Keratinocyte (primary cell): ENCODE results near the gene TUT1. TPM values are rescaled to one million over a fixed set of nuclear protein-coding genes. Genes with fewer than 3 reads are reported as not detected.

Experiments
- DNase-seq: peaks from one replicate; pipeline ENCODE4 v3.0.0-alpha.2; 2011; ENCODE audit warnings: low read depth, missing footprints, low spot score
- FAIRE-seq: peaks from 2 replicates; lab custom pipeline; 2011; peaks lifted over from hg19 to GRCh38; lab: Jason Lieb, UNC
- H2AFZ ChIP-seq: 2 replicates; pipeline ENCODE4 v1.6.0; 2012; ENCODE audit warnings: low read length, control low read depth, inconsistent platforms; ENCODE audit not compliant: control insufficient read depth
- H3K27ac ChIP-seq: 2 replicates; pipeline ENCODE4 v1.5.1; 2011; ENCODE audit warnings: low read length; ENCODE audit not compliant: control insufficient read depth, insufficient read depth
- H3K27me3 ChIP-seq: 3 replicates; pipeline ENCODE4 v1.6.0; 2011; ENCODE audit warnings: low read length; ENCODE audit not compliant: control insufficient read depth, insufficient read depth; ENCODE audit errors: extremely low read depth
- H3K36me3 ChIP-seq, 2 experiments: 2 replicates in 1 of 2; 3 replicates in 1 of 2; pipeline ENCODE4 v1.5.1; 2011; ENCODE audit warnings: low read length in 2 of 2, mild to moderate bottlenecking in 1 of 2; ENCODE audit not compliant: control insufficient read depth in 2 of 2, insufficient read depth in 2 of 2; ENCODE audit errors: extremely low read depth in 1 of 2
- H3K4me1 ChIP-seq: 3 replicates; pipeline ENCODE4 v1.5.1; 2011; ENCODE audit warnings: low read length; ENCODE audit not compliant: control insufficient read depth, insufficient read depth; ENCODE audit errors: extremely low read depth
- H3K4me2 ChIP-seq: 3 replicates; pipeline ENCODE4 v1.6.0; 2011; ENCODE audit warnings: low read depth, low read length; ENCODE audit not compliant: control insufficient read depth, insufficient read depth; ENCODE audit errors: extremely low read depth
- H3K4me3 ChIP-seq, 3 experiments: fragments of 200-600 bp in 1 of 3; sonication (generic) in 1 of 3; 2 replicates in 2 of 3; 3 replicates in 1 of 3; pipeline ENCODE4 v1.5.1; 2011 to 2016; ENCODE audit warnings: low read length in 3 of 3, mild to moderate bottlenecking in 3 of 3, control low read depth in 2 of 3, inconsistent platforms in 1 of 3, low read depth in 1 of 3, mixed read lengths in 1 of 3, mixed run types in 1 of 3, moderate library complexity in 1 of 3; ENCODE audit not compliant: control insufficient read depth in 2 of 3, insufficient read depth in 2 of 3; ENCODE audit errors: extremely low read depth in 1 of 3
- H3K79me2 ChIP-seq: 2 replicates; pipeline ENCODE4 v1.6.0; 2012; ENCODE audit warnings: low read length; ENCODE audit not compliant: control insufficient read depth, insufficient read depth
- H3K9ac ChIP-seq: 3 replicates; pipeline ENCODE4 v1.6.0; 2011; ENCODE audit warnings: low read length; ENCODE audit not compliant: control insufficient read depth, insufficient read depth; ENCODE audit errors: extremely low read depth
- H3K9me1 ChIP-seq: 3 replicates; pipeline ENCODE4 v1.6.0; 2011; ENCODE audit warnings: low read length; ENCODE audit not compliant: control insufficient read depth, insufficient read depth; ENCODE audit errors: extremely low read depth
- H3K9me3 ChIP-seq: 2 replicates; pipeline ENCODE4 v1.5.1; 2012; ENCODE audit warnings: low read depth, low read length; ENCODE audit not compliant: control insufficient read depth
- H4K20me1 ChIP-seq: 3 replicates; pipeline ENCODE4 v1.6.0; 2011; ENCODE audit warnings: low read length; ENCODE audit not compliant: control insufficient read depth, insufficient read depth; ENCODE audit errors: extremely low read depth
- EZH2 ChIP-seq: IDR thresholded peaks from one replicate; pipeline ENCODE4 v1.6.1; 2012; ENCODE audit warnings: inconsistent platforms, mild to moderate bottlenecking, low read length, moderate library complexity
- dilution Hi-C: fragments of 300-500 bp; cut with MboI; formaldehyde crosslinking; loops from one replicate; pipeline ENCODE4 v1.7.0; 2020; ENCODE audit warnings: low sequenced_read_pairs; ENCODE audit not compliant: extremely low pct_ligation_motif_present
- polyA plus RNA-seq, 5 experiments: library from polyadenylated mRNA; depleted of rRNA in 3 of 5; stranded (reverse) in 3 of 5; stranded (forward) in 1 of 5; unstranded in 1 of 5; fragments of >200 nt; gene quantifications; 1 replicate in 1 of 5; 2 replicates in 3 of 5; 3 replicates in 1 of 5; pipeline versions ENCODE4 v1.2.1 to v1.2.3, GENCODE V29; 2011 to 2012; ENCODE audit warnings: missing spikeins in 2 of 5, low read depth in 1 of 5, low replicate concordance in 1 of 5
- TF ChIP-seq, protein P1 (sequence below), 3 experiments: IDR thresholded peaks in 1 of 3; conservative IDR thresholded peaks in 1 of 3; optimal IDR thresholded peaks in 1 of 3; 2 replicates in 2 of 3; 3 replicates in 1 of 3; pipeline versions ENCODE3 to v1.5.1; 2011; ENCODE audit warnings: low read length in 3 of 3, mild to moderate bottlenecking in 3 of 3, moderate library complexity in 2 of 3, control low read depth in 1 of 3, inconsistent platforms in 1 of 3; ENCODE audit not compliant: insufficient read depth in 2 of 3; ENCODE audit errors: extremely low read depth in 1 of 3

TUT1 gene
- polyA plus RNA-seq, 1 donor (not counting 4 experiments of a cell fraction or from before 2014, with no cell fraction given), result 10.5 TPM

DNA sequence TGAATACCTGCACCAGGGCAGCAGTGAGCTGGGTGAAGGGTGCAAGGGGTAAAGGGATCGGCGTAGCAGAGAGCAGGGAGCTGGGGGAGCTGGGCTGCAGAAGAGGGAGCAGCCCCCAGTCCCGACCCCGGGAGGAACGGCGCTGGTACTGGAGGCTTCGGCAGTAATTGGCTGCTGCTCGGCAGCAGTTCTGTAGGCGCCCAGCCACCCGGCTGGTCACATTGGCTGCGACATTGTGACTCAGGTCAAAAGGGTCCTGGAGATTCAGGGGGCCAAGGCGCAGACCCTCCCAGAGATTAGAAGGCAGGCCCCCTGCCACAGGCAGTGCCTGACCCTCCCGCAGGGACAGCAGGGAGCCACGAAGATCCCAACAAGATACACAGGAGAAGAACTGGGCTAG is 15.5 kb downstream of the TUT1 start:
- Histone ChIP-seq H3K9ac (no peak overlapping the region), H3K4me1 (peaks cover 25% of the 10 kb centered on the region), H3K27me3 (no peaks in the 10 kb centered on the region), H3K9me1 (no peaks in the 10 kb centered on the region), H3K4me3 (no peak overlapping the region), H3K36me3 (peaks cover 21 to 41% of the 10 kb centered on the region in 2 experiments), H3K27ac (no peak overlapping the region), H3K9me3 (no peaks in the 10 kb centered on the region), H3K79me2 (peaks cover 28% of the 10 kb centered on the region), H2AFZ (no peak overlapping the region), H3K4me2 (no peak overlapping the region), H4K20me1 (peaks cover 9% of the 10 kb centered on the region)
- dilution Hi-C loops, result no loop called here
- DNase-seq, result no peak
- FAIRE-seq, result no peak
- TF ChIP-seq EZH2, result no peak

DNA sequence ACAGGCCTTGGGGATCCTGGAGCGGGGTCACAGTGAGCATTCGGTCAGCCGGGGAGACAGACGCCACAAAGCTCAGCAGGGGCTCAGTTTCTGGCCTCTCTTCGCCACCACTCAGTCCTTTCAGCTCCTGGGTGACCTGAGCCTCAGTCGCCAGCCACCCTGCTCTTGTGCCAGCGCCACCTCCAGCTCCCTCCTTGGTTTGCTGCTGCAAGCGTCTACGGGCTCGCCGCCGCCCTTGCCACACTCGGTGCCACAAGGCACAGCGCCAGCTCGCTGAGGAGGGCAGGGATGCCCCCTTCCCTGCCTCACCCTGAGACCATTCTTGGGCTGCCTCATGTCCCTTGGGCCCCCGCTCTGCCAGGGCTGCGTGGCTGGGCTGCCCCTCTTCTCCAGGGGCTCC is 16.2 kb downstream of the TUT1 start:
- TF ChIP-seq, protein P1, sequence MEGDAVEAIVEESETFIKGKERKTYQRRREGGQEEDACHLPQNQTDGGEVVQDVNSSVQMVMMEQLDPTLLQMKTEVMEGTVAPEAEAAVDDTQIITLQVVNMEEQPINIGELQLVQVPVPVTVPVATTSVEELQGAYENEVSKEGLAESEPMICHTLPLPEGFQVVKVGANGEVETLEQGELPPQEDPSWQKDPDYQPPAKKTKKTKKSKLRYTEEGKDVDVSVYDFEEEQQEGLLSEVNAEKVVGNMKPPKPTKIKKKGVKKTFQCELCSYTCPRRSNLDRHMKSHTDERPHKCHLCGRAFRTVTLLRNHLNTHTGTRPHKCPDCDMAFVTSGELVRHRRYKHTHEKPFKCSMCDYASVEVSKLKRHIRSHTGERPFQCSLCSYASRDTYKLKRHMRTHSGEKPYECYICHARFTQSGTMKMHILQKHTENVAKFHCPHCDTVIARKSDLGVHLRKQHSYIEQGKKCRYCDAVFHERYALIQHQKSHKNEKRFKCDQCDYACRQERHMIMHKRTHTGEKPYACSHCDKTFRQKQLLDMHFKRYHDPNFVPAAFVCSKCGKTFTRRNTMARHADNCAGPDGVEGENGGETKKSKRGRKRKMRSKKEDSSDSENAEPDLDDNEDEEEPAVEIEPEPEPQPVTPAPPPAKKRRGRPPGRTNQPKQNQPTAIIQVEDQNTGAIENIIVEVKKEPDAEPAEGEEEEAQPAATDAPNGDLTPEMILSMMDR (optimal IDR thresholded peaks at IDR 0.05 in 1 of 3, IDR thresholded peaks at IDR 0.05 in 1 of 3, conservative IDR thresholded peaks at IDR 0.05 in 1 of 3; ENCODE audit: extremely low read depth in 1 of 3, insufficient read depth in 2 of 3, low read length in 3 of 3), result no peak
- TF ChIP-seq EZH2, result no peak
- H3K4me1 ChIP-seq, result peaks cover 25% of the 10 kb centered on the region
- H3K9me1 ChIP-seq, result no peaks in the 10 kb centered on the region
- peaks cover 23 to 46% of the 10 kb centered on the region in 2 experiments for H3K36me3 ChIP-seq
- peaks cover 35% of the 10 kb centered on the region for H3K79me2 ChIP-seq
- DNase-seq (no peak), FAIRE-seq (no peak)
- H3K4me3 ChIP-seq, result peak overlapping the region in 2 of 3 experiments; percentile 63 to 68
- peak overlapping the region; percentile 65 for H3K27ac ChIP-seq
- peak overlapping the region; percentile 86 for H3K4me2 ChIP-seq
- dilution Hi-C loops, result no loop called here
- peaks cover 9% of the 10 kb centered on the region for H4K20me1 ChIP-seq
- no peaks in the 10 kb centered on the region for H3K9me3 ChIP-seq
- no peaks in the 10 kb centered on the region for H3K27me3 ChIP-seq
- H2AFZ ChIP-seq, result no peak overlapping the region
- H3K9ac ChIP-seq, result peak overlapping the region; percentile 77
